ENCODE measurements around the gene PAX5.

PAX5 gene

GRCh38 chr9:36808251-36808650 is 225.8 kb downstream of the PAX5 start:
- no peak for DNase-seq (ENCODE audit: low read depth in 2 of 2)

GRCh38 chr9:36803961-36804360 is 230.1 kb downstream of the PAX5 start:
- no peak for DNase-seq (ENCODE audit: low read depth in 2 of 2)

- DNase-seq (ENCODE audit: low read depth in 2 of 2): no peak
Measured at GRCh38 chr9:36802201-36802920, 231.7 kb downstream of the PAX5 start.

- DNase-seq (ENCODE audit: low read depth in 2 of 2): no peak
Measured at GRCh38 chr9:36800455-36800854, 233.6 kb downstream of the PAX5 start.

- no peak for DNase-seq (ENCODE audit: low read depth in 2 of 2)
Measured at GRCh38 chr9:36798350-36799065, 235.6 kb downstream of the PAX5 start.

GRCh38 chr9:36797471-36798220 is 236.4 kb downstream of the PAX5 start:
- DNase-seq (ENCODE audit: low read depth in 2 of 2): no peak

GRCh38 chr9:36796671-36797419 is 237.2 kb downstream of the PAX5 start:
- DNase-seq (ENCODE audit: low read depth in 2 of 2): no peak

- DNase-seq (ENCODE audit: low read depth in 2 of 2): no peak
Measured at GRCh38 chr9:36794461-36794860, 239.6 kb downstream of the PAX5 start.

- DNase-seq (ENCODE audit: low read depth in 2 of 2): no peak
Measured at GRCh38 chr9:36793277-36793676, 240.8 kb downstream of the PAX5 start.

- no peak for DNase-seq (ENCODE audit: low read depth in 2 of 2)
Measured at GRCh38 chr9:36791222-36791950, 242.7 kb downstream of the PAX5 start.

- DNase-seq (ENCODE audit: low read depth in 2 of 2): no peak
Measured at GRCh38 chr9:36789886-36790285, 244.2 kb downstream of the PAX5 start.

GRCh38 chr9:36788534-36788933 is 245.5 kb downstream of the PAX5 start:
- no peak for DNase-seq (ENCODE audit: low read depth in 2 of 2)

GRCh38 chr9:36787709-36788108 is 246.4 kb downstream of the PAX5 start:
- no peak for DNase-seq (ENCODE audit: low read depth in 2 of 2)

All from stimulated activated CD8-positive, alpha-beta memory T cell treated with anti-CD3 and anti-CD28 coated beads, Interleukin-7, amount 100 ng/mL, for 4 hours (primary cell).